Epithelial cell of esophagus (primary cell): ENCODE results near the gene ZNF436.

Source experiments
- DNase-seq: peaks from one replicate; pipeline ENCODE4 v3.0.0; 2010; ENCODE audit warnings: low read depth
- H3K4me3 ChIP-seq: 2 replicates; pipeline ENCODE4 v1.5.1; 2011; ENCODE audit warnings: mild to moderate bottlenecking, low read length, control low read depth
- CTCF ChIP-seq: IDR thresholded peaks from 2 replicates; pipeline ENCODE4 v1.5.1; 2011; ENCODE audit warnings: low read depth, mild to moderate bottlenecking, low read length, control low read depth, inconsistent platforms; ENCODE audit not compliant: insufficient read depth; ENCODE audit errors: missing control alignments

Gene ZNF436

GRCh38 chr1:23369335-23370013, at the start of gene ZNF436:
ZNF436 (minus strand) TSS chr1:23369836; CDS start chr1:23368005, 1,831 bp downstream.
- no peak for TF ChIP-seq CTCF
- DNase-seq = peak; percentile 40
- H3K4me3 ChIP-seq = peak within 1 kb of the TSS; percentile 67

- TF ChIP-seq CTCF = no peak
- no peak overlapping the region for H3K4me3 ChIP-seq
- no peak for DNase-seq
Measured at GRCh38 chr1:23419180-23419579, 49.5 kb upstream of the ZNF436 start.

- no peak for DNase-seq
- no peak overlapping the region for H3K4me3 ChIP-seq
- TF ChIP-seq CTCF = no peak
Measured at GRCh38 chr1:23417570-23417969, 47.9 kb upstream of the ZNF436 start.

- TF ChIP-seq CTCF = no peak
- no peak for DNase-seq
- H3K4me3 ChIP-seq = no peak overlapping the region
Measured at GRCh38 chr1:23416964-23417363, 47.3 kb upstream of the ZNF436 start.

- DNase-seq = no peak
Measured at GRCh38 chr1:23408797-23409290, 39.2 kb upstream of the ZNF436 start.

GRCh38 chr1:23407016-23407630, 37.5 kb upstream of the ZNF436 start:
- DNase-seq = no peak
- no peak for TF ChIP-seq CTCF
- no peak overlapping the region for H3K4me3 ChIP-seq

More at GRCh38 chr1:23408797-23409290, 39.2 kb upstream of the ZNF436 start:
- TF ChIP-seq CTCF = no peak
- no peak overlapping the region for H3K4me3 ChIP-seq

- no peak overlapping the region for H3K4me3 ChIP-seq
- no peak for TF ChIP-seq CTCF
- no peak for DNase-seq
Measured at GRCh38 chr1:23405946-23406345, 36.3 kb upstream of the ZNF436 start.
